ENCODE results near the gene CARM1. TPM values are rescaled to one million over a fixed set of nuclear protein-coding genes. Genes with fewer than 3 reads are reported as not detected.

CARM1 gene
- total and polyA plus RNA-seq, 2 of the 13 experiments (the other 11 are each of a cell fraction or from before 2014, with no cell fraction given): 27.6 to 55.8 TPM

- TF ChIP-seq MAX (IDR thresholded peaks at IDR 0.05) (peak; percentile 57), MXD1 (CRISPR knock-in tag; IDR thresholded peaks at IDR 0.05) (peak; percentile 23; the same call in 1 of the 2 replicates), KDM5B (CRISPR knock-in tag; IDR thresholded peaks at IDR 0.05; ENCODE audit: borderline replicate concordance) (no peak), ZNF614 (CRISPR knock-in tag; IDR thresholded peaks at IDR 0.05; ENCODE audit: borderline replicate concordance) (no peak), ZNF549 (CRISPR knock-in tag; IDR thresholded peaks at IDR 0.05) (no peak), CCDC6 (CRISPR knock-in tag; IDR thresholded peaks at IDR 0.05) (no peak), USF2 (IDR thresholded peaks at IDR 0.05; ENCODE audit: low read depth, low read length) (no peak), USF2 (CRISPR knock-in tag; IDR thresholded peaks at IDR 0.05; ENCODE audit: borderline replicate concordance) (no peak), ZNF18 (CRISPR knock-in tag; IDR thresholded peaks at IDR 0.05; ENCODE audit: insufficient replicate concordance) (peak; percentile 52), ZNF597 (CRISPR knock-in tag; IDR thresholded peaks at IDR 0.05) (no peak), ZFP36 (IDR thresholded peaks at IDR 0.05; ENCODE audit: borderline replicate concordance, low read depth, low read length, partially characterized antibody) (no peak), ZNF766 (CRISPR knock-in tag; IDR thresholded peaks at IDR 0.05; ENCODE audit: borderline replicate concordance) (no peak), ZNF574 (CRISPR knock-in tag; IDR thresholded peaks at IDR 0.05) (no peak), PCBP1 (IDR thresholded peaks at IDR 0.05; ENCODE audit: borderline replicate concordance, low read depth, low read length) (0 out of 2 replicates have a peak, but pooled peaks have one; percentile 32), THAP7 (CRISPR knock-in tag; IDR thresholded peaks at IDR 0.05) (no peak), ZFY (CRISPR knock-in tag; IDR thresholded peaks at IDR 0.05) (peak; percentile 69), CAMTA2 (CRISPR knock-in tag; IDR thresholded peaks at IDR 0.05; ENCODE audit: borderline replicate concordance) (no peak), ZNF576 (CRISPR knock-in tag; IDR thresholded peaks at IDR 0.05) (no peak)
Measured at GRCh38 chr19:10871711-10872545, 575 bp downstream of the CARM1 start (continued).
